Cardiac muscle cell (in vitro differentiated cells and primary cell): ENCODE data around the gene RTP5. TPM values are rescaled to one million over a fixed set of nuclear protein-coding genes. Genes with fewer than 3 reads are reported as not detected.
"Not testable (repeated sequence)": the region's sequence is repeated elsewhere in the genome, so short reads cannot be mapped to it uniquely, and the experiment has no call there.

Experiments
- DNase-seq, 2 donors: peaks; one replicate each; pipeline versions ENCODE4 v3.0.0 to v3.0.0-alpha.2; 2010 to 2017; ENCODE audit warnings: low read depth in 1 of 2, low spot score in 1 of 2
- H3K27ac ChIP-seq: fragments of 200-600 bp; sonication (generic); 2 replicates; pipeline ENCODE4 v1.5.1; 2016
- H3K27me3 ChIP-seq: fragments of 200-600 bp; sonication (generic); 2 replicates; pipeline ENCODE4 v1.6.0; 2016; ENCODE audit warnings: control low read depth
- H3K36me3 ChIP-seq: fragments of 200-600 bp; sonication (generic); 2 replicates; pipeline ENCODE4 v1.5.1; 2016; ENCODE audit warnings: control low read depth
- H3K4me1 ChIP-seq: fragments of 200-600 bp; sonication (generic); 2 replicates; pipeline ENCODE4 v1.8.1; 2017; ENCODE audit warnings: low read depth, mild to moderate bottlenecking, mixed run types
- H3K4me3 ChIP-seq: fragments of 200-600 bp; sonication (generic); 2 replicates; pipeline ENCODE4 v1.5.1; 2016; ENCODE audit warnings: mild to moderate bottlenecking
- H3K9me3 ChIP-seq: fragments of 200-600 bp; sonication (generic); 2 replicates; pipeline ENCODE4 v1.5.1; 2017; ENCODE audit warnings: low read depth, mild to moderate bottlenecking, control low read depth
- polyA plus RNA-seq: library from polyadenylated mRNA; unstranded; fragments of >200 nt; fragmentation: Nextera tagmentation; extraction: Ambion mirVana; gene quantifications from 2 replicates; pipeline ENCODE4 v1.2.1, GENCODE V29; 2016
- total RNA-seq: library from RNA; depleted of rRNA; stranded (reverse); fragments of >200 nt; gene quantifications from 2 replicates; pipeline ENCODE4 v1.2.3, GENCODE V29; 2016
- TF ChIP-seq, protein P1 (sequence below): IDR thresholded peaks from 2 replicates; pipeline ENCODE4 v1.5.1; 2012; ENCODE audit warnings: low read depth, mild to moderate bottlenecking, low read length

Gene RTP5
- total and polyA plus RNA-seq, 2 experiments from 2014 or later: not detected

DNA sequence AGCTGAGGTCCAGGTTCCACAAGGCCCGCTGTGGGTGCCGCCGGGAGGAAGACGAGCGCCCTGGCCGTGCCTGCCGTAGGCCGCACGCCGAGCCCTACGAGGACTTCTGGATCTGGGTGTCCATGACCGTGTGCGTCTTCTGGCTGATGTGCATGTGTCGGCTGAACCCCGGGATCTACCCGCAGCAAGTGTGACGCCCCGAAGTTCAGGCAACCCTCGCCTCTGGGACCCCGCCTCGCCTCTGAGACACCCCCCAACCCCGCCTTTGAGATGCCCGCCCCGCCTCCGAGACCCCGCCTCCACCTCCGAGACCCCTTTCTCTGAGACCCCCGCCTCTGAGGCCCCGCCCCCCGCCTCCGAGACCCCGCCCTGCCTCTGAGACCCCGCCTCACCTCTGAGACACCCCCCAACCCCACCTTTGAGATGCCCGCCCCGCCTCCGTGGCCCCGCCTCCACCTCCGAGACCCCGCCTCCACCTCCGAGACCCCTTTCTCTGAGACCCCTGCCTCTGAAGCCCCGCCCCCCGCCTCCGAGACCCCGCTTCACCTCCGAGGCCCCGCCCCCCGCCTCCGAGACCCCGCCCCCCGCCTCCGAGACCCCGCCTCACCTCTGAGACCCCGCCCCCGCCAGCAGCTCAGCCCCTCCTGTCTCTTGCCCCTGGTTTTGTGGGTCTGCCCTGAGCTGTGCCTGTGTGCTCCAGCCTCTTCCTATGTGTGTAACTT is 3.7 kb downstream of the RTP5 start:
- Histone ChIP-seq H3K27ac (no peak overlapping the region), H3K4me1 (no peaks in the 10 kb centered on the region), H3K27me3 (no peaks in the 10 kb centered on the region), H3K36me3 (no peaks in the 10 kb centered on the region), H3K4me3 (no peak overlapping the region), H3K9me3 (no peaks in the 10 kb centered on the region)
- TF ChIP-seq, protein P1, sequence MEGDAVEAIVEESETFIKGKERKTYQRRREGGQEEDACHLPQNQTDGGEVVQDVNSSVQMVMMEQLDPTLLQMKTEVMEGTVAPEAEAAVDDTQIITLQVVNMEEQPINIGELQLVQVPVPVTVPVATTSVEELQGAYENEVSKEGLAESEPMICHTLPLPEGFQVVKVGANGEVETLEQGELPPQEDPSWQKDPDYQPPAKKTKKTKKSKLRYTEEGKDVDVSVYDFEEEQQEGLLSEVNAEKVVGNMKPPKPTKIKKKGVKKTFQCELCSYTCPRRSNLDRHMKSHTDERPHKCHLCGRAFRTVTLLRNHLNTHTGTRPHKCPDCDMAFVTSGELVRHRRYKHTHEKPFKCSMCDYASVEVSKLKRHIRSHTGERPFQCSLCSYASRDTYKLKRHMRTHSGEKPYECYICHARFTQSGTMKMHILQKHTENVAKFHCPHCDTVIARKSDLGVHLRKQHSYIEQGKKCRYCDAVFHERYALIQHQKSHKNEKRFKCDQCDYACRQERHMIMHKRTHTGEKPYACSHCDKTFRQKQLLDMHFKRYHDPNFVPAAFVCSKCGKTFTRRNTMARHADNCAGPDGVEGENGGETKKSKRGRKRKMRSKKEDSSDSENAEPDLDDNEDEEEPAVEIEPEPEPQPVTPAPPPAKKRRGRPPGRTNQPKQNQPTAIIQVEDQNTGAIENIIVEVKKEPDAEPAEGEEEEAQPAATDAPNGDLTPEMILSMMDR: no peak
- no peak for DNase-seq

DNA sequence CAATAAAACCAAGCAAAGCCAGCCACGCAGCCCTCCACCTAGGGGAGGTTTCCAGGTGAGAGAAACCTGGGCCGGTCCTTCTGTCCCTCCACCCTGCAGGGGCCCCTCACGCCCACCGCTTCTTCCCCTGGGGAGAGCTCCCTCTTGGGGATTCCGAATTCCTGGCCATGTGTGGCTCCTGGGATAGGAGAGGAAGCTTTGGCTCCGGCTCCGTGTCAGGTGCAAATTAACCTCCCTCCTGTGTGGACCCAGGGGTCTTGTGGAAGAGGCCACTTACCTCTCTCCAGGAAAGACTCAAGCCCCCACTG is 4.2 kb downstream of the RTP5 start:
- H3K27me3 ChIP-seq: no peaks in the 10 kb centered on the region
- no peak overlapping the region for H3K27ac ChIP-seq
- no peaks in the 10 kb centered on the region for H3K36me3 ChIP-seq
- H3K4me3 ChIP-seq: no peak overlapping the region
- H3K9me3 ChIP-seq: no peaks in the 10 kb centered on the region
- H3K4me1 ChIP-seq: no peaks in the 10 kb centered on the region
- DNase-seq: no peak
- TF ChIP-seq, protein P1: no peak

DNA sequence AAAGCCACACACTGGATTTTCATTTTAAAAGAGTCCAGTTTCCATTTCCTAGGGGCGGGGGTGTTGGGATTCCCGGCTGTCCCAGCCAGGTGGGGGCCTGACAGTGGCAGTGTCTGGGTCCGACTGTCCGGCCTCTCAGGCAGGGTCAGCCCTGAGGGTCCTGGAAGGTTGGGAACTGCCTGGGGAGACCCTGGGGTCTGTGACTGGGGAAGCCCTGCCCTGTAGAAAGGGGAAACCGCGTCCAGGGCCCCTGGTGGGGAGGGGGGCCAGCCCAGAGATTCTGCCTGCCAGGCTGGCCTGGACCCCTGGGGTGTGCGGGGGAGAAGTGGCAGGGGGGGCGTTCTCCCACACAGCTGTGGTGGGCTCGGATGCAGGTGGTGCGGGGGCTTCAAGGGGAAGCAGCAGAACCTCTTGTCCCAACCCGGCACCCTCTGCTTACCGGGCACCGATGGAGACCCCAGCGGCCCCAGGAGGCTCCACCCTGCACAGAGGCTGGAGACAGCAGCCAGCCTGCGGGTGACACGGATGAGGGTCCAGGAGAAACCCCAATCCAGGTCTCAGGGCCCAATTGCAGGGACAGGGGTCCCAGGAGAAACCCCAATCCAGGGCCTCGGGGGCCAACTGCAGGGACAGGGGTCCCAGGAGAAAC is 4.9 kb downstream of the RTP5 start:
- Histone ChIP-seq H3K27ac (no peak overlapping the region), H3K9me3 (no peaks in the 10 kb centered on the region), H3K36me3 (no peaks in the 10 kb centered on the region), H3K4me3 (no peak overlapping the region), H3K27me3 (no peaks in the 10 kb centered on the region), H3K4me1 (no peaks in the 10 kb centered on the region)
- TF ChIP-seq, protein P1: no peak
- no peak for DNase-seq

DNA sequence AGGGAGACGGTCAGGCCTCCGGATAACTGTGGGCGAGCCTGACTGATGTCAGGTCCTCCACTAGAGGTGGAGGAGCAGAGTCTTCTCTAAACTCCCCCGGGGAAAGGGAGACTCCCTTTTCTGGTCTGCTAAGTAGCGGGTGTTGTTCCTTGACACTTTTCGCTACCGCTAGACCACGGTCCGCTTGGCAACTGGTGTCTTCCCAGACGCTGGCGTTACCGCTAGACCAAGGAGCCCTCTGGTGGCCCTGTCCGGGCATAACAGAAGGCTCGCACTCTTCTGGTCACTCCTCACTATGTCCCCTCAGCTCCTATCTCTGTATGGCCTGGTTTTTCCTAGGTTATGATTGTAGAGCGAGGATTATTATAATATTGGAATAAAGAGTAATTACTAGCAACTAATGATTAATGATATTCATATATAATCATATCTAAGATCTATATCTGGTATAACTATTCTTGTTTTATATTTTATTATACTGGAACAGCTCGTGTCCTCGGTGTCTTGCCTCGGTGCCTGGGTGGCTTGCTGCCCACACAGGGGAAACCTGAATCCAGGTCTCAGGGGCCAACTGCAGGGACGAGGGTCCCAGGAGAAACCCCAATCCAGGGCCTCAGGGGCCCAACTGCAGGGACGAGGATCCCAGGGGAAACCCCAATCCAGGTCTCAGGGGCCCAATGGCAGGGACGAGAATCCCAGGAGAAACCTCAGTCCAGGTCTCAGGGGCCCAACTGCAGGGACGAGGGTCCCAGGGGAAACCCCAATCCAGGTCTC is 6.4 kb downstream of the RTP5 start:
- TF ChIP-seq, protein P1: peak; percentile 46
- not testable (repeated sequence) for H3K27me3 ChIP-seq, H3K9me3 ChIP-seq, H3K4me3 ChIP-seq, H3K27ac ChIP-seq, H3K36me3 ChIP-seq, H3K4me1 ChIP-seq
- peak in 1 of 2 donors; percentile 63 for DNase-seq

DNA sequence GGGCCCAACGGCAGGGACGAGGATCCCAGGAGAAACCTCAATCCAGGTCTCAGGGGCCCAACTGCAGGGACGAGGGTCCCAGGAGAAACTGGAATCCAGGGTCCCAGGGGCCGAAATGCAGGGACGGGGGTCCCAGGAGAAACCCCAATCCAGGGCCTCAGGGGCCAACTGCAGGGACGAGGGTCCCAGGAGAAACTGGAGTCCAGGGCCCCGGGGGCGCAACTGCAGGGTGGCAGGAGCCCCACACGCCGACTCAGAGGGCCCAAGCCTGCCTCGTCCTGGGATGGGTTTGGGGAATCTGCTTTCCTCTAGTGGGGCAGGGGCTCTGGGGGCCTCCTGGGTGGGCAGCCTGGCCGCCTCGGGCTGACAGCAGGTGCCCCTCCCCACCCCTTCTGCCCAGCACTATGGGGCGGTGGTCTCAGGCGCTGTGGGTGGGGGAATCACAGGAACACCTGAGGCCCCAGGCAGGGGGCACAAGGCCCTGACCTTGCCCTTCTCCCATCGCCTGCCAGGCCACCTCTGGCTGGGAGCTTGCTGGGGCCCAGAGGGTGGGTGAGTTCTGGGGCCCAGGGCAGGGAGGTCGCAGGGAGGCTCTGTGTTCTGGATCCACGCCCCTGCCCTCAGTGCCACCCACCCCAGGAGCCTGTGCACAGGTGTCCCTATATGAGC is 7.1 kb downstream of the RTP5 start:
- Histone ChIP-seq H3K4me3 (no peak overlapping the region), H3K27me3 (no peaks in the 10 kb centered on the region), H3K36me3 (no peaks in the 10 kb centered on the region), H3K4me1 (no peaks in the 10 kb centered on the region), H3K9me3 (no peaks in the 10 kb centered on the region), H3K27ac (no peak overlapping the region)
- TF ChIP-seq, protein P1: no peak
- no peak for DNase-seq
